HCT116 (cell line): ENCODE measurements around the gene ACBD6. TPM values are rescaled to one million over a fixed set of nuclear protein-coding genes. Genes with fewer than 3 reads are reported as not detected.

Experiments used
- ATAC-seq: fragments of 200-7000 bp; cut with Tn5 transposase; 2 replicates; pipeline ENCODE4 v1.9.1; 2020; ENCODE audit warnings: mild to moderate bottlenecking, moderate library complexity
- BruUV-seq: library from RNA; stranded (reverse); fragments of 400-500 nt; replicated peaks from 2 replicates; lab custom pipeline; 2021; lab: Mats Ljungman, UMichigan
- CTCF ChIA-PET: fragments of 300-600 bp; sonication (Branson Sonifier 250); formaldehyde crosslinking; loops from one replicate; lab custom pipeline; 2021; ENCODE audit warnings: antibody characterized with exemption; lab: Charles Lee
- POLR2A ChIA-PET: fragments of 300-600, 350-600 bp; sonication (Branson Sonifier 250); formaldehyde crosslinking; loops from one replicate; lab custom pipeline; 2021; ENCODE audit warnings: antibody characterized with exemption; lab: Charles Lee
- RAD21 ChIA-PET, 2 experiments: fragments of 300-600 bp; sonication (Branson Sonifier 250); formaldehyde crosslinking; loops; one replicate each; lab custom pipeline; 2023; ENCODE audit warnings: low total read pairs in 2 of 2; ENCODE audit not compliant: uncharacterized antibody in 2 of 2, unreplicated experiment in 2 of 2, low non-redundant PET in 1 of 2; lab: Charles Lee
- DNase-seq: peaks from one replicate; pipeline ENCODE4 v3.0.0-alpha.2; 2010; ENCODE audit warnings: low read depth, low spot score
- H2AFZ ChIP-seq: fragments of 200-600 bp; shearing (Covaris generic), sonication (generic); 2 replicates; pipeline ENCODE4 v1.6.1; 2017; ENCODE audit warnings: low read depth, mixed run types, mixed read lengths, antibody characterized with exemption, low read length; ENCODE audit not compliant: poor library complexity, severe bottlenecking
- H3K27ac ChIP-seq: 2 replicates; pipeline ENCODE4 v1.5.1; 2012; ENCODE audit warnings: low read depth, low read length
- H3K27me3 ChIP-seq: fragments of 200-600 bp; sonication (generic); 2 replicates; pipeline ENCODE4 v1.6.1; 2016; ENCODE audit warnings: mixed run types, low read length, mixed read lengths; ENCODE audit not compliant: insufficient read depth
- H3K36me3 ChIP-seq, 2 experiments: fragments of 200-500 bp in 1 of 2; fragments of 200-600 bp in 1 of 2; sonication (Bioruptor generic) in 1 of 2; sonication (generic) in 1 of 2; 2 replicates each; pipeline versions ENCODE4 v1.5.1 to v1.6.1; 2014 to 2016; ENCODE audit warnings: low read length in 2 of 2, inconsistent platforms in 1 of 2, mixed read lengths in 1 of 2, mixed run types in 1 of 2; ENCODE audit not compliant: insufficient read depth in 2 of 2, control insufficient read depth in 1 of 2
- H3K4me1 ChIP-seq, 2 experiments: fragments of 200-600 bp in 1 of 2; sonication (generic) in 1 of 2; 2 replicates each; pipeline versions ENCODE4 v1.5.1 to v1.6.1; 2012 to 2017; ENCODE audit warnings: low read length in 2 of 2, inconsistent platforms in 1 of 2, mild to moderate bottlenecking in 1 of 2, mixed read lengths in 1 of 2, mixed run types in 1 of 2, moderate library complexity in 1 of 2; ENCODE audit not compliant: insufficient read depth in 2 of 2, control insufficient read depth in 1 of 2
- H3K4me2 ChIP-seq: fragments of 200-600 bp; sonication (generic); 2 replicates; pipeline ENCODE4 v1.6.1; 2017; ENCODE audit warnings: mixed run types, low read length, mixed read lengths
- H3K4me3 ChIP-seq, 2 experiments: fragments of 200-600 bp in 1 of 2; sonication (generic) in 1 of 2; replicated peaks in 1 of 2; 2 replicates each; pipeline ENCODE4 v1.5.1; 2011 to 2016; ENCODE audit warnings: low read length in 2 of 2, control low read depth in 1 of 2, low read depth in 1 of 2, mild to moderate bottlenecking in 1 of 2, mixed read lengths in 1 of 2, mixed run types in 1 of 2
- H3K79me2 ChIP-seq: fragments of 200-600 bp; sonication (generic); 2 replicates; pipeline ENCODE4 v1.6.1; 2017; ENCODE audit warnings: mild to moderate bottlenecking, mixed run types, low read length, moderate library complexity, mixed read lengths; ENCODE audit not compliant: insufficient read depth
- H3K9ac ChIP-seq: fragments of 200-600 bp; sonication (generic); 2 replicates; pipeline ENCODE4 v1.6.1; 2016; ENCODE audit warnings: low read length, mixed read lengths
- H3K9me2 ChIP-seq: fragments of 200-600 bp; sonication (generic), shearing (Covaris generic); 2 replicates; pipeline ENCODE4 v1.6.1; 2017; ENCODE audit warnings: mixed run types, mild to moderate bottlenecking, moderate library complexity; ENCODE audit not compliant: insufficient read depth
- H3K9me3 ChIP-seq, 2 experiments: fragments of 200-500 bp in 1 of 2; fragments of 200-600 bp in 1 of 2; sonication (Bioruptor generic) in 1 of 2; sonication (generic) in 1 of 2; 2 replicates each; pipeline ENCODE4 v1.6.1; 2014 to 2017; ENCODE audit warnings: low read length in 2 of 2, mixed read lengths in 2 of 2, inconsistent platforms in 1 of 2, low read depth in 1 of 2, mild to moderate bottlenecking in 1 of 2, mixed run types in 1 of 2, moderate library complexity in 1 of 2; ENCODE audit not compliant: control insufficient read depth in 1 of 2, insufficient read depth in 1 of 2
- H4K20me1 ChIP-seq: fragments of 200-600 bp; sonication (generic), shearing (Covaris generic); 2 replicates; pipeline ENCODE4 v1.6.1; 2017; ENCODE audit warnings: mixed run types, mild to moderate bottlenecking, moderate library complexity; ENCODE audit not compliant: insufficient read depth
- CBX3 ChIP-seq: IDR thresholded peaks from 2 replicates; pipeline ENCODE4 v1.6.1; 2012; ENCODE audit warnings: low read depth
- CEBPB ChIP-seq: IDR thresholded peaks from 2 replicates; pipeline ENCODE4 v1.6.1; 2012; ENCODE audit warnings: low read depth
- EGR1 ChIP-seq: IDR thresholded peaks from 2 replicates; pipeline ENCODE4 v1.6.1; 2012; ENCODE audit warnings: low read depth
- ELF1 ChIP-seq: IDR thresholded peaks from 2 replicates; pipeline ENCODE4 v1.6.1; 2012; ENCODE audit warnings: low read depth, borderline replicate concordance
- EZH2phosphoT487 ChIP-seq: fragments of 200-600 bp; IDR thresholded peaks from 2 replicates; pipeline ENCODE4 v1.6.1; 2018; ENCODE audit warnings: antibody characterized with exemption, borderline replicate concordance
- FOSL1 ChIP-seq: IDR thresholded peaks from 2 replicates; pipeline ENCODE4 v1.6.1; 2012; ENCODE audit warnings: low read depth
- POLR2A ChIP-seq: IDR thresholded peaks from 2 replicates; pipeline ENCODE4 v1.7.0; 2011; ENCODE audit warnings: borderline replicate concordance; ENCODE audit not compliant: insufficient read depth, insufficient read length; ENCODE audit errors: extremely low read depth
- SIN3A ChIP-seq: IDR thresholded peaks from 2 replicates; pipeline ENCODE4 v1.6.1; 2012; ENCODE audit warnings: low read depth
- SP1 ChIP-seq: IDR thresholded peaks from 2 replicates; pipeline ENCODE4 v1.6.1; 2012; ENCODE audit warnings: low read depth
- SRF ChIP-seq: IDR thresholded peaks from 2 replicates; pipeline ENCODE4 v1.6.1; 2012; ENCODE audit warnings: low read depth
- TCF7L2 ChIP-seq: IDR thresholded peaks from 2 replicates; pipeline ENCODE4 v1.7.0; 2011; ENCODE audit warnings: borderline replicate concordance, inconsistent platforms; ENCODE audit not compliant: insufficient read depth, insufficient read length; ENCODE audit errors: extremely low read depth
- ZFX ChIP-seq: fragments of 450-650 bp; IDR thresholded peaks from 2 replicates; pipeline ENCODE4 v1.6.1; 2017
- intact Hi-C: fragments of 100-400 bp; cut with micrococcal nuclease; formaldehyde crosslinking; loops from 2 replicates; pipeline ENCODE4 v1.10.0; 2022
- total RNA-seq: library from RNA; stranded (reverse); gene quantifications from one replicate; pipeline ENCODE4 v1.2.1, GENCODE V29; 2021; ENCODE audit not compliant: unreplicated experiment
- TF ChIP-seq, protein P1 (sequence below): IDR thresholded peaks from 2 replicates; pipeline ENCODE4 v1.6.1; 2012
- TF ChIP-seq, protein P2 (sequence below): IDR thresholded peaks from 2 replicates; pipeline ENCODE4 v1.6.1; 2011; ENCODE audit warnings: mild to moderate bottlenecking, low read length, moderate library complexity; ENCODE audit not compliant: insufficient replicate concordance; ENCODE audit errors: extremely low read depth
- TF ChIP-seq, protein P3 (sequence below), 3 experiments: fragments of 200-600 bp in 1 of 3; sonication (generic) in 1 of 3; IDR thresholded peaks in 2 of 3; conservative IDR thresholded peaks in 1 of 3; 2 replicates each; pipeline ENCODE4 v1.5.1; 2012 to 2017; ENCODE audit warnings: low read depth in 2 of 3, low read length in 2 of 3, antibody characterized with exemption in 1 of 3, borderline replicate concordance in 1 of 3, control low read depth in 1 of 3, mild to moderate bottlenecking in 1 of 3, mixed read lengths in 1 of 3, mixed run types in 1 of 3, moderate library complexity in 1 of 3; ENCODE audit not compliant: insufficient read depth in 1 of 3

The ACBD6 gene
- total RNA-seq, 1 experiment from 2014 or later: 43.2 TPM

DNA sequence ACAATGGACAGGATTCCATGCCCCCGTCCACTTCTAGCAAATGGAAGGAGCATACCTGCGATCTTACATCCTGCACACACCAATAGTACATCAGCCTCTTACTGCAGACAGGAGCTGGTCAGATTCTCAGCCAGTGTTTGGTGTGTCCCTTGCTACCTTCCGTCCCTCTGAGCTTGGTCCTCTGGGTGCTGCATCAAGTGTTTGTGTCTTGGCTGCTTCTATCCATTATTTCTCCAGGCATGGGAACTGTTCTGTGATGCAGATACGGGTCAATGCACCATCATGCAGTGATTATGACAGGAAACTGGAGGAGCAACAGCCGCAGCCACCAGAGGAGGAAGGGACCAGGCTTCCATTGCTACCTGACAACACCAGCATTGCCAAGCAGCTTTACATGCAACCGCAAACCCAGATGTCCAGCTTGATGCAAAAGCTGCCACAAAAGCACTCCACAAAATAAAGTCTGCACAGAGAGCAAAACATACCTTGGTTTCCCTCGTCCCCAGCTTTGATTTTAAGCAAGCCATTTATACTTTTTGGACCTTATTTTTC lies 34.5 kb upstream of the ACBD6 start:
- DNase-seq (no peak), ATAC-seq (no peak)
- H3K27me3 ChIP-seq: no peaks in the 10 kb centered on the region
- H3K4me1 ChIP-seq: 0 out of 4 replicates have a peak, but pooled peaks cover 0 to 3% of the 10 kb centered on the region in 2 experiments
- no peak overlapping the region for H3K27ac ChIP-seq
- H2AFZ ChIP-seq: no peak overlapping the region
- no TSS peak for BruUV-seq
- TF ChIP-seq TCF7L2: no peak
- no peak for TF ChIP-seq ZFX
- TF ChIP-seq ELF1: no peak
- no peak for TF ChIP-seq SRF
- no peak overlapping the region for H3K4me2 ChIP-seq
- H3K79me2 ChIP-seq: no peaks in the 10 kb centered on the region
- RAD21 ChIA-PET: no interaction called here
- CTCF ChIA-PET: interaction anchor here (0.7 to 1.7 kb wide), 3 partner anchors 9 to 325 kb away, joined by 3 to 7 read pairs (median 3); no protein-coding TSS in a partner anchor
- H3K9me3 ChIP-seq: no peaks in the 10 kb centered on the region
- no peak overlapping the region for H3K4me3 ChIP-seq
- POLR2A ChIA-PET: interaction anchor here (0.6 kb wide), 1 partner anchor 275 kb away, joined by 3 read pairs; no protein-coding TSS in a partner anchor
- H3K9me2 ChIP-seq: no peaks in the 10 kb centered on the region
- no peaks in the 10 kb centered on the region for H4K20me1 ChIP-seq
- H3K36me3 ChIP-seq: no peaks in the 10 kb centered on the region
- intact Hi-C loops: no loop called here
- H3K9ac ChIP-seq: no peak overlapping the region

DNA sequence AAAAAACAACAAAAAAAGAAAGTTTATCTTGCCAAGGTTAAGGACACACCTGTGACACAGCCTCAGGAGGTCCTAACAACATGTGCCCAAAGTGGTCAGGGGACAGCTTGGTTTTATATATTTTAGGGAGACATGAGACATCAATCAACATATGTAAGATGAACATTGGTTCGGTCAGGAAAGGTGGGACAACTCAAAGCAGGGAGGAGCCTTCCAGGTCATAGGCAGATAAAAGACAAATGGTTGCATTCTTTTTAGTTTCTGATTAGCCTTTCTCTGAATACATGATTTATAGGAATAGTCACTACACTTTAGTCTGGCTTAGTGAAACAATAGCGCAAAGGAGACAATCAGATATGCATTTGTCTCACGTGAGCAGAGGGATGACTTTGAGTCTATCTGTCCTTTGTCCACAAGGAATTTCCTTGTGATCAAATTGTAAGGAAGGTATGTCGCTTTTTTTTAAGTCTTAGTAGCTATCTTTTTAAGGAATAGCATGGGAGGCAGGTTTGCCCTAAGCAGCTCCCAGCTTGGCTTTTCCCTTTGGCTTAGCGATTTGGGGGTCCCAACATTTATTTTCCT lies 33.1 kb upstream of the ACBD6 start:
- ChIA-PET POLR2A (interaction anchor here (0.6 kb wide), 1 partner anchor 570 kb away, joined by 3 read pairs; no protein-coding TSS in a partner anchor), CTCF (interaction anchor here (1.7 kb wide), 1 partner anchor 327 kb away, joined by 7 read pairs; no protein-coding TSS in a partner anchor), RAD21 (no interaction called here)
- no peak for DNase-seq
- Histone ChIP-seq H4K20me1 (no peaks in the 10 kb centered on the region), H2AFZ (no peak overlapping the region), H3K4me3 (no peak overlapping the region), H3K9me2 (no peaks in the 10 kb centered on the region), H3K36me3 (no peaks in the 10 kb centered on the region), H3K27ac (no peak overlapping the region), H3K4me2 (no peak overlapping the region), H3K4me1 (0 out of 4 replicates have a peak, but pooled peaks cover 0 to 3% of the 10 kb centered on the region in 2 experiments), H3K9ac (no peak overlapping the region), H3K27me3 (no peaks in the 10 kb centered on the region), H3K79me2 (no peaks in the 10 kb centered on the region), H3K9me3 (no peaks in the 10 kb centered on the region)
- TF ChIP-seq FOSL1: no peak
- TF ChIP-seq SRF: no peak
- TF ChIP-seq ELF1: no peak
- TF ChIP-seq, protein P1, sequence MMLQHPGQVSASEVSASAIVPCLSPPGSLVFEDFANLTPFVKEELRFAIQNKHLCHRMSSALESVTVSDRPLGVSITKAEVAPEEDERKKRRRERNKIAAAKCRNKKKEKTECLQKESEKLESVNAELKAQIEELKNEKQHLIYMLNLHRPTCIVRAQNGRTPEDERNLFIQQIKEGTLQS: no peak
- TF ChIP-seq CBX3: no peak
- no peak for TF ChIP-seq POLR2A
- TF ChIP-seq, protein P2, sequence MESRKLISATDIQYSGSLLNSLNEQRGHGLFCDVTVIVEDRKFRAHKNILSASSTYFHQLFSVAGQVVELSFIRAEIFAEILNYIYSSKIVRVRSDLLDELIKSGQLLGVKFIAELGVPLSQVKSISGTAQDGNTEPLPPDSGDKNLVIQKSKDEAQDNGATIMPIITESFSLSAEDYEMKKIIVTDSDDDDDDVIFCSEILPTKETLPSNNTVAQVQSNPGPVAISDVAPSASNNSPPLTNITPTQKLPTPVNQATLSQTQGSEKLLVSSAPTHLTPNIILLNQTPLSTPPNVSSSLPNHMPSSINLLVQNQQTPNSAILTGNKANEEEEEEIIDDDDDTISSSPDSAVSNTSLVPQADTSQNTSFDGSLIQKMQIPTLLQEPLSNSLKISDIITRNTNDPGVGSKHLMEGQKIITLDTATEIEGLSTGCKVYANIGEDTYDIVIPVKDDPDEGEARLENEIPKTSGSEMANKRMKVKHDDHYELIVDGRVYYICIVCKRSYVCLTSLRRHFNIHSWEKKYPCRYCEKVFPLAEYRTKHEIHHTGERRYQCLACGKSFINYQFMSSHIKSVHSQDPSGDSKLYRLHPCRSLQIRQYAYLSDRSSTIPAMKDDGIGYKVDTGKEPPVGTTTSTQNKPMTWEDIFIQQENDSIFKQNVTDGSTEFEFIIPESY: no peak
- no peak for TF ChIP-seq CEBPB
- TF ChIP-seq, protein P3, sequence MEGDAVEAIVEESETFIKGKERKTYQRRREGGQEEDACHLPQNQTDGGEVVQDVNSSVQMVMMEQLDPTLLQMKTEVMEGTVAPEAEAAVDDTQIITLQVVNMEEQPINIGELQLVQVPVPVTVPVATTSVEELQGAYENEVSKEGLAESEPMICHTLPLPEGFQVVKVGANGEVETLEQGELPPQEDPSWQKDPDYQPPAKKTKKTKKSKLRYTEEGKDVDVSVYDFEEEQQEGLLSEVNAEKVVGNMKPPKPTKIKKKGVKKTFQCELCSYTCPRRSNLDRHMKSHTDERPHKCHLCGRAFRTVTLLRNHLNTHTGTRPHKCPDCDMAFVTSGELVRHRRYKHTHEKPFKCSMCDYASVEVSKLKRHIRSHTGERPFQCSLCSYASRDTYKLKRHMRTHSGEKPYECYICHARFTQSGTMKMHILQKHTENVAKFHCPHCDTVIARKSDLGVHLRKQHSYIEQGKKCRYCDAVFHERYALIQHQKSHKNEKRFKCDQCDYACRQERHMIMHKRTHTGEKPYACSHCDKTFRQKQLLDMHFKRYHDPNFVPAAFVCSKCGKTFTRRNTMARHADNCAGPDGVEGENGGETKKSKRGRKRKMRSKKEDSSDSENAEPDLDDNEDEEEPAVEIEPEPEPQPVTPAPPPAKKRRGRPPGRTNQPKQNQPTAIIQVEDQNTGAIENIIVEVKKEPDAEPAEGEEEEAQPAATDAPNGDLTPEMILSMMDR (IDR thresholded peaks at IDR 0.05 in 2 of 3, conservative IDR thresholded peaks at IDR 0.05 in 1 of 3; ENCODE audit: borderline replicate concordance in 1 of 3, insufficient read depth in 1 of 3, low read depth in 2 of 3, low read length in 2 of 3): no peak
- TF ChIP-seq EZH2phosphoT487: no peak
- no peak for TF ChIP-seq ZFX
- no peak for TF ChIP-seq SIN3A
- no peak for TF ChIP-seq EGR1
- no peak for TF ChIP-seq SP1
- ATAC-seq: no peak
- BruUV-seq: no TSS peak
- intact Hi-C loops: no loop called here
